HFFc6 (cell line): ENCODE results near the gene DLX4. TPM values are rescaled to one million over a fixed set of nuclear protein-coding genes. Genes with fewer than 3 reads are reported as not detected.
A peak's percentile ranks its signal among the peaks of the same experiment; 100 is the strongest.

Source experiments
- DNase-seq: peaks from one replicate; pipeline ENCODE4 v3.0.0-alpha.2; 2018
- H3K27ac Mint-ChIP-seq: 2 replicates; pipeline ENCODE4 v1.8.0; 2020; ENCODE audit warnings: mild to moderate bottlenecking, mixed read lengths
- H3K27me3 Mint-ChIP-seq: 2 replicates; pipeline ENCODE4 v1.8.0; 2021; ENCODE audit warnings: mild to moderate bottlenecking, moderate library complexity, mixed read lengths; ENCODE audit not compliant: insufficient read depth
- H3K36me3 Mint-ChIP-seq: 2 replicates; pipeline ENCODE4 v1.8.0; 2021; ENCODE audit warnings: low read depth, mixed read lengths
- H3K4me1 Mint-ChIP-seq: 2 replicates; pipeline ENCODE4 v1.8.0; 2020; ENCODE audit warnings: low read depth, mixed read lengths
- H3K4me3 Mint-ChIP-seq: 2 replicates; pipeline ENCODE4 v1.8.0; 2020; ENCODE audit warnings: mild to moderate bottlenecking, moderate library complexity, mixed read lengths
- H3K9me3 Mint-ChIP-seq: 2 replicates; pipeline ENCODE4 v1.8.0; 2020; ENCODE audit warnings: mild to moderate bottlenecking, mixed read lengths
- total RNA-seq, 6 experiments: library from RNA; stranded (reverse); fragmentation: NEBNext Ultra II Directional; extraction: Animal tissue kit (Norgen Biotek cat#: 25700); gene quantifications; 2 replicates in 1 of 6; 3 replicates in 5 of 6; pipeline ENCODE4 v1.2.3, GENCODE V29; 2021
- TF ChIP-seq, protein P1 (sequence below): fragments of 200-600 bp; sonication (generic); IDR thresholded peaks from 2 replicates; pipeline ENCODE4 v1.5.0; 2021; ENCODE audit warnings: antibody characterized with exemption, mild to moderate bottlenecking

The DLX4 gene
- total RNA-seq, 6 experiments from 2014 or later = not detected

DNA sequence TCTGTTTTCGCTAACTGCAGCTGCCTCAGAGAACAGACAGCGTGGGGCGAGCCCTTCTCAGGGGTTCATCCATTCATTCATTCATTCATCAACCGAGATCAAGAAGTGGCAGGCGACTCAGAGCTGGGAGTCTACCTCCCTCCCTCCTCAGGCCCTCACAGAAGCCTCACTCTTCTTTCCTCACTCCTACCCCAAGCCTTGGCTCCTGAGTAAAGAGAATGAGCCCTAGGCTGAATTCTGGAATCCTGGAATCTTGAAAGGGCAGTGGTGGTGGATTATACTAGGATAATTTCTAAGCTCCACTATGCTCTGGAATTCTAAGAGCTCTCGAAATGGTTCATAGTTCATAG is 28.3 kb downstream of the DLX4 start:
- H3K27me3 Mint-ChIP-seq = peaks cover 54% of the 10 kb centered on the region
- peaks cover 19% of the 10 kb centered on the region for H3K4me1 Mint-ChIP-seq
- peak overlapping the region; percentile 53 for H3K4me3 Mint-ChIP-seq
- H3K9me3 Mint-ChIP-seq = no peaks in the 10 kb centered on the region
- DNase-seq = no peak
- no peak overlapping the region for H3K27ac Mint-ChIP-seq
- no peaks in the 10 kb centered on the region for H3K36me3 Mint-ChIP-seq
- TF ChIP-seq, protein P1, sequence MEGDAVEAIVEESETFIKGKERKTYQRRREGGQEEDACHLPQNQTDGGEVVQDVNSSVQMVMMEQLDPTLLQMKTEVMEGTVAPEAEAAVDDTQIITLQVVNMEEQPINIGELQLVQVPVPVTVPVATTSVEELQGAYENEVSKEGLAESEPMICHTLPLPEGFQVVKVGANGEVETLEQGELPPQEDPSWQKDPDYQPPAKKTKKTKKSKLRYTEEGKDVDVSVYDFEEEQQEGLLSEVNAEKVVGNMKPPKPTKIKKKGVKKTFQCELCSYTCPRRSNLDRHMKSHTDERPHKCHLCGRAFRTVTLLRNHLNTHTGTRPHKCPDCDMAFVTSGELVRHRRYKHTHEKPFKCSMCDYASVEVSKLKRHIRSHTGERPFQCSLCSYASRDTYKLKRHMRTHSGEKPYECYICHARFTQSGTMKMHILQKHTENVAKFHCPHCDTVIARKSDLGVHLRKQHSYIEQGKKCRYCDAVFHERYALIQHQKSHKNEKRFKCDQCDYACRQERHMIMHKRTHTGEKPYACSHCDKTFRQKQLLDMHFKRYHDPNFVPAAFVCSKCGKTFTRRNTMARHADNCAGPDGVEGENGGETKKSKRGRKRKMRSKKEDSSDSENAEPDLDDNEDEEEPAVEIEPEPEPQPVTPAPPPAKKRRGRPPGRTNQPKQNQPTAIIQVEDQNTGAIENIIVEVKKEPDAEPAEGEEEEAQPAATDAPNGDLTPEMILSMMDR = no peak

DNA sequence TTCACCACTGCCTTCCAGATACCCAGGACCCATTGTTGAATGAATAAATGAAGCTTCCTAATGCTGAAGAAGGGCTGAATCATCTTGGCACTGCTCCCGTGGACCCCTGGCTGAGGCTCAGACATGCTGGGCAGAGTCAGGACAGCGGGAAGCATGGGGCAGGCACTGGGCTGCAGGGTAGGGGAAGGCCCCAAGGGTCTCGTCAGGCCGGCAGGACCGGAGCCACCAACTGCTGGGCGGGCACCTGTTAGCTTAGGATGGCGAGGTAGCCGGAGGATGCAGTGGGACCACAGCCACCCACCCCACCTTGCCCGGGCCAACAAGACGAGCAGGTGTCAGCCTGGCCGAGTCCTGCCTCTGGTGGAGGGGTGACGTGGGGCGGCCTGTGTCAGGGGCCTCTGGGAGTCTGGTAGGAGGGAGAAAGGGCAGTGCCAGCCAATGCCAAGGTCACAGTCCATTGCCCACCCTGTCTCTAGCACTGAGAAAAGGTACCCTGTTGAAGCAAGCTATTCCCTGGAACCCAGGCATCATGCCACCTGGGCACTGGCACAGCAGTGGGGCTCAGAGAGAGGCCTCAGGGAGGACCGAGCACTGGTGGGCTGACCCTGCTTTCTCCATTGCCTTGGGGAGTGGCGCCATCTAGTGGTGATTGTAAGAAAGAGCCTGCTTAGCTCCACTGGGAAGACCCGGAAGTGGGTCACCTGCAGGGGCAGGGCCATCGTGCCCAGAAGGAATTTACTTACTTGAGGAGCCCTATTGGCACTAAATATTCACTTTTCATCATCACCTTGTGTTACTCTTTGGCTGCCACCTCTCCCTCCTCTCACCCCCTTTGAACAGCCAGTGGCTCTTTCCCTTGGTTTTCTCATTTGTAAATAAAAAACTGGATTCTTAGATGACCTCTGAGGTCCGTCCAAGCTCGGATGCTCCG is 29.0 kb downstream of the DLX4 start:
- H3K4me3 Mint-ChIP-seq = 0 out of 2 replicates have a peak overlapping the region, but pooled peaks have one; percentile 8
- peak; percentile 73 for DNase-seq
- no peak overlapping the region for H3K27ac Mint-ChIP-seq
- TF ChIP-seq, protein P1 = peak; percentile 99
- no peaks in the 10 kb centered on the region for H3K36me3 Mint-ChIP-seq
- H3K9me3 Mint-ChIP-seq = no peaks in the 10 kb centered on the region
- H3K4me1 Mint-ChIP-seq = peaks cover 19% of the 10 kb centered on the region
- H3K27me3 Mint-ChIP-seq = peaks cover 49% of the 10 kb centered on the region

DNA sequence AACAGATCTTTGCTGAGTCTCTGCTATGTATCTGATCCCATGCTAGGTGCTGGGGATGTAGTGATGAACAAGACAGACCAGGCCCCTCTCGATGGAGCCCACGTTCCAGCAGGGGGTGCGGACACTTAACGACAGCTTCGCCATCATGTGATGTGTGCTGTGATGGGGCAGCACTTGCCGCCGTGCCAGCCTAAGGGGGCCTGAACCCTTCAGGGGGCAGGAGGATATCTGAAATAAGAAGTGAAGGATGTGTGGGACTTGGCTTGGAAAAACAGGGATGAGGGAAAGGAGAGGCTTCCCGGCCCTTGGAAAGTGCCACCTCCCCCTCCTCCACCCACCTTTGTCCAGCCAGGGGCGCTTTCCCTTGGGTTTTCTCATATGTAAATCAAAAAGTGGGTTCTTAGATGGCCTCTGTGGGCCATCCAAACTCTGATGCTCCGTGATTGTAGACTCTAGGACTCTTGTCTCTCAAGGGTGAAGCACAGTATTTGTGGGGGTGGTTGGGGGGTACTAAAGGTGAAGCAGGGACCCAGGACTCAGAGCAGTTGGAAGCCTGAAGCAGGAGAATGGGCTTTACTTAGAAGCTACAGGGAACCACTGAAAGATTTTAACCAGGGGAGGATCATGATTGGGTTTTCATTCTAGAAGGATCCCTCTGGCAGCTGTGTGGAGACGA is 30.0 kb downstream of the DLX4 start:
- no peak overlapping the region for H3K4me3 Mint-ChIP-seq
- H3K27ac Mint-ChIP-seq = no peak overlapping the region
- peaks cover 46% of the 10 kb centered on the region for H3K27me3 Mint-ChIP-seq
- no peaks in the 10 kb centered on the region for H3K9me3 Mint-ChIP-seq
- no peaks in the 10 kb centered on the region for H3K36me3 Mint-ChIP-seq
- H3K4me1 Mint-ChIP-seq = peaks cover 16% of the 10 kb centered on the region
- no peak for DNase-seq
- TF ChIP-seq, protein P1 = no peak

DNA sequence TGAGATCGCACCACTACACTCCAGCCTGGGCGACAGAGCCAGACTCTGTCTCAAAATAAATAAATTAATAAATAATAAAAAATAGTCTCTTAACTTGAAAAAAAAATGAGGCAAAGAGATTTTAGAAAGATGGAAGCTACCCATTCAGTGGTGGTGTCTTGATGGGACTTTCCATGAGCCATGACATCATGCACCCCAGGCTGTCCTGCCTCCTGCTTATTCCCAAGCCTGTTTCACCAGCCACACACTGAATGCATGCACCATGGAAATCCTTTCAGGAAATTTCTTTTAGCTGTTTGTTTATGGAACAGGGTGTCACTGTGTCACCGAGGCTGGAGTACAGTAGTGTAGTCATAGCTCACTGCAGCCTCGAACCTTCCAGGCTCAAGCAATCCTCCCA is 34.9 kb downstream of the DLX4 start:
- Mint-ChIP-seq H3K27me3 (peaks cover 38% of the 10 kb centered on the region), H3K4me3 (no peak overlapping the region)
- TF ChIP-seq, protein P1 = no peak

DNA sequence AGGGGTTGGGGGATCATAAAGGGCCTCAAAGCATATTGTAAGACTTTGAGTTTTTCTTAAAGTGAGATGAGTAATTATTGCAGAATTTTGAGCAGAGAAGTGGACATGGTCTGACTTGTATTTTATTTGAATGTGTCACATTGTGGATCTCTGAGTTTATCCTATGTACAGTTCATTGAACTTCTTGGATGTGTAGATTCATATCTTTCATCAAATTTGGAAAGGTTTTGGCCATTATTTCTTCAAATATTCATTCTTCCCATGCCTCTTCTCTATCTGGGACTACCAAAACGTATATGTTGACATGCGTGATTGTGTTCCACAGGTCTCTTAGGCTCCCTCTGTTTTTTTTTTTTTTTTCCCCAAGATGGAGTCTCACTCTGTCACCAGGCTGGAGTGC is 40.3 kb downstream of the DLX4 start:
- Mint-ChIP-seq H3K9me3 (peaks cover 40% of the 10 kb centered on the region), H3K4me1 (no peaks in the 10 kb centered on the region), H3K27ac (no peak overlapping the region), H3K4me3 (no peak overlapping the region), H3K36me3 (peaks cover 12% of the 10 kb centered on the region), H3K27me3 (peaks cover 27% of the 10 kb centered on the region)
- no peak for DNase-seq
- TF ChIP-seq, protein P1 = no peak

More for the DNA sequence above, 34.9 kb downstream of the DLX4 start:
- DNase-seq = no peak
- Mint-ChIP-seq H3K9me3 (peaks cover 3% of the 10 kb centered on the region), H3K4me1 (no peaks in the 10 kb centered on the region), H3K27ac (no peak overlapping the region), H3K36me3 (peaks cover 3% of the 10 kb centered on the region)
